HG03571 (cell line): Measurements from ENCODE around the gene NDUFAF2.
A peak's percentile ranks its signal among the peaks of the same experiment; 100 is the strongest.
"Not testable (repeated sequence)": the region's sequence is repeated elsewhere in the genome, so short reads cannot be mapped to it uniquely, and the experiment has no call there.

Source experiments
- ATAC-seq: cut with Tn5 transposase; IDR thresholded peaks from one replicate; pipeline ENCODE4 v1.9.1; 2021; ENCODE audit not compliant: unreplicated experiment

The NDUFAF2 gene, protein sequence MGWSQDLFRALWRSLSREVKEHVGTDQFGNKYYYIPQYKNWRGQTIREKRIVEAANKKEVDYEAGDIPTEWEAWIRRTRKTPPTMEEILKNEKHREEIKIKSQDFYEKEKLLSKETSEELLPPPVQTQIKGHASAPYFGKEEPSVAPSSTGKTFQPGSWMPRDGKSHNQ

DNA sequence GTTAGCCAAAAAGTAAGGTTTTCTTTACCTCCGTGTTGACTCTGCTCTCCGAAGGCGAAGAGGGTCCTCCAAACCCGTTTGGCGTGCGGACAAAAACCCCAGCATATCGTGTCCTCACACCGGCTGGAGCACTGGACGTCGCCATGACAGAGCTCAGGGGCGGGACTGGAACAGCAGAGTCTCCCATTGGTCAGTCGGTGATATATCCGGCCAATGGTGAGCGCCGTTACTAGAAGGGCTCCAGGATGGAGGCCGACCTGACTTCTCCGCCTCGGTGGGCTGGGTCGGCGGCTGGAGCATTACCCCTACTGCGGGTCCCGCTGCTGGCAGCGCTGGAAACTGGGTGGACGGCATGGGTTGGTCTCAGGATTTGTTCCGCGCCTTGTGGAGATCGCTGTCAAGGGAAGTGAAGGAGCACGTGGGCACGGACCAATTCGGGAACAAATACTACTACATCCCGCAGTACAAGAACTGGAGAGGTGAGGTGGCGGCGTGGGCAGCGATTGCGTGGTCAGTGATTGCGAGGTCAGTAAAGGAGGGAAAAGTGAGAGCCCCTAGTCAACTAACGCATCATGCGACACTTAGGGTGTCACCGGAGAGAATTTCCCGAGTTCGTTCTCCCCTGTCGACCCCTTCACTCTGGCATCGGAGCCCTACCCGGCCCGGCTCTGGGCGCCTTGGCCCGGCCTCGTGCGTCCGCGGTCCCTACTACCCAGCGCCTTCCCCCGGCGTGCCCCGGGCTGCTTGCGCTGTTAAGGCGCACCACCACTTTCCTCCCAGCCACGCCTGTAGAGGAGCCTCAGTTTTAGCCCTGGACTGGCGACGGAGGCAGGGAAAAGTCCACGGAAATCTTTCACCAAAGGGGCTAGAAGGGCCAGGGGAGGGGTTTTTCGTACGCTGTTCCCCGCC lies at the start of gene NDUFAF2, which contains the start of gene ERCC8:
TSS of gene NDUFAF2 (plus strand) at position 302 of the 909 bp plus-strand sequence. CDS start at position 353, 51 bp downstream.
TSS of gene ERCC8 (minus strand) at position 167 of the 909 bp plus-strand sequence. CDS start at position 105, 62 bp downstream.
- ATAC-seq, result peak; percentile 100

DNA sequence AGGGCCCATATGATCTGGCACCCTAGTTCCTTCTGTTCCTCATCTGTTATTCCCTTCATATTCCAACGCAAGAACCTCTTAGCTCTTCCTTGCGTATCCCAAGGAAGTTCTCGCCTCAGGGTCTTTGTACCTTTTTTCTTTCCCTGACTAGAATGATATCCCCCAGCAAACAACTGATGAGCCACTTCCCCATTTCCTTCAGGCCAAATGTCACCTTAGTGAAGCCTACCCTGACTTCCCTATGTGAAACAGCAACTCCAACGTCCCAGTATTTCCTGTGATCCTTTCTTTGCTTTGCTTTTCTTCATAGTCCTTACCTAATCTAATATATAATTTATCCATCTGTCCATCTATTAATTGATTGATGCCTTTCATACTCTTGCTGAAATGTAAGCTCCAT lies 48.0 kb upstream of the NDUFAF2 start:
- no peak for ATAC-seq

DNA sequence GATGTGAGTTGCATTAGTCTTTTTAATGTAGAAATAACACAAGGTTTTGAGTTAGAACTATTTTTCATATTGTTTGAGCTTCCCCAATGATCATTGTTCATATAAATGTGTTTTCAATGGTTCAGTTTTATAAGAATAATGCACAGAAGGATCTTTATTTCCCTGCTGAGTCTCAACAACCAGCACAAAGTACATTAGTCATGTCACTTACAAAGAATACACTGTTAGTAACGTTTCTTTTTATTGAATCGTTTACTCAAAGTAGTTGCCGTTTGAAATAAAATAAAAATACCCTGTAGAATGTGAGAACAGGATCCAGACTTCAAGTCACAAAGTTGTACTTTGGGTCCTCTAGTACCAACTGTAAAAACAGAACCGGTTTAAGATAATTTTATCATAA lies 41.6 kb upstream of the NDUFAF2 start:
- ATAC-seq, result no peak

DNA sequence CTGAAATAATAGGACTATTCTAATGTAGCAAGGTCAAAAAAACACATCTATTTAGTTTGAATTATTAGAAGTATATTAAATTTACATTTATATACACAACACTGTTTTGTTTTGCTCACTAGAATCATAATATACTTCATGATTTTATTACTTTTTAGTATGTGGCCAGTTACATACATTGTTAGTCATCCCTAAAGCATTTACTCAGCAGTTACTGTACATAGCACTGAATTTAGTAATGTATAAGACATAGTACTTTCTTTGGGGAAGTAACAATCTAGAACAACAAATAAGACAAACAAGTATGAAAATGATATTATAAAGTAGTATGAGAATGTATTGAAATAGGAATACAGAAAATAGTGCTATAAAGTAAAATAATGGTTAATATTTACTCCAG lies 28.4 kb upstream of the NDUFAF2 start:
- no peak for ATAC-seq

DNA sequence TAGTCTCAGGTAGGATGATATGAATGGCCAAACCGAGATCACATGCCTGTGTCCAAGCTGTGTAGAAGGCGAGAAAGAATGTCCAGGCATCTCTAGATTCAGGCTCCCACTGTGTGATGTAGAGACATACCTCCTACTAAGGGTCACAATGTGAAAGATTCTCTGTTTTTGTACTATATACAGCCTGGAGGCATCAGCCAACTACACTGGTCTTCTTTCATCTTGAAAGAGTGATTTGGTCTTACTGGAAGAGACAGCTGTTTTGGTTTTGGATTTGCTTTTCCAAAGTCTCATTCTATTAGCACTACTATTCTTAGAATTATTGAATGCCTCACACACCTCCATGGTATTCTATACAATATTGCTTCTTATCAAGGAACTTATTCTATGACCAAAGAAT lies 26.5 kb upstream of the NDUFAF2 start:
- no peak for ATAC-seq

DNA sequence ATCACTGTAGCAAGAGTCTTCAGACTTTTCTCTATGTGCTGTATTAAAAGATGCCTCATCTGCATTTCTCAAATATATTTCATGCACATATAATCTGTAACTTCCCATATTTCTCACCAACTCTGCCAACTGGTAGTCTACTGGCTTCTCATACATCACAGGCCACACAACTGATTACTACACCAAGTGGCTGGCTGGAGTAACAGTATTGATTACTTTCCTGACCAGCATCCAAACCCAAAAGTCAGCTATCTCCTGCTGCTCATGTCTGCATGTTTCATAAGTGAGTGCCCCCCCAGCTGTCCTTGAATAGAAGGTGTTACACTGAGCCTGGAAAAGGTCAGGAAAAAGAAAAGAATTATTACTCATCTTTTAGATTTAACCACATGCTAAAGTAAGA lies 17.6 kb upstream of the NDUFAF2 start:
- no peak for ATAC-seq

DNA sequence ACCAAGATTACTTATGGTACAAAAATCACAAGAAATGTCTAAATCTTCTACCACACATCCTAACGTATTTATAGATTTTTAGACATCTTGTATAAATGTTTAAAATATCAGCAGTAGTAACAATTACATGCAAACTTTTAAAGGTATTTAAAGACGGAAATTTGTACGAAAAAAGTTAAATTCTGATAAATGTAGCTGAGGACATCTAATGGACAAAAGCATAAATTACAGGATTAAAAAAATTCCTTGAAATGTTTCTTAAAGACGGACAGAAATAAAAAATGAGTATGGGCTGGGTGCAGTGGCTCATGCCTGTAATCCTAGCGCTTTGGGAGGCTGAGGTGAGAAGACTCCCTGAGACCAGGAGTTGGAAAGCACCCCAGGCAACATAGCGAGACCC lies 16.0 kb upstream of the NDUFAF2 start:
- no peak for ATAC-seq

DNA sequence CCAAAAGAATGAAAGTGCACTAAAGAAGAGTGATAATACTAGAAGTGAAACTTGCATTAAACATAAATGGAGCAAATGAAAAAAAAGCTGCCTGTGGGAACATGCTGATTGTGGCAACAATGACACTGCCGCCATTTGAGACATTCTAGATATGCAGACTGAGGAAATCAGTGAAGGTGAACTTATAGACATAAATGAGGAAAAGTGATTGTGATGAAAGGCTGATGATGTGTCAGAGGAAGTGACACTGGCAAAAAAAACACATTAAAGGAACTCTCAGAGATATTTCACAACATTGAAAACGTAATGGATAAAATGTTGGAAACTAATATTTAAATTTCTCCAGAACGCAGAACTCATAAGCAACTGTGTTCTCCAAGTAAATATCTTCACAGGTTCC lies 1.4 kb upstream of the NDUFAF2 start:
- ATAC-seq, result no peak

DNA sequence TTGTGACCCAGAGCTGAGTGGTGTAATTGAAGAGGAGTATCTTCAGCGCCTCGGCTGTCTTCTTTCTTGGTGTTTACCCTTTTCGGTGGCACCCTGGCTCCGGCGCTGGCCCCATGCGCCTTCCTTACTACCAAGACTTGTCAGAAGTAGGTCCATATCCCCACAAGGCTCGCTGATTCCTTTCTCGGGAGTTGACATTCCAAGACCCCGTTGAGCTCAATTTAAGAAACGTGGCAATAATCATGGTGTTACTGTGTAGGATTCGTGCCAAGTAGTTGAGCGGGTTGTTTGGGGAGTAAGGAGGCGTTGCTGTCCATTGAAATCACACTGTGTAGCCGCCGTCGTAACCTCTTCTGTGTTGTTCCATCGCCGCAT lies 795 bp downstream of the NDUFAF2 start:
- ATAC-seq, result peak; percentile 13

DNA sequence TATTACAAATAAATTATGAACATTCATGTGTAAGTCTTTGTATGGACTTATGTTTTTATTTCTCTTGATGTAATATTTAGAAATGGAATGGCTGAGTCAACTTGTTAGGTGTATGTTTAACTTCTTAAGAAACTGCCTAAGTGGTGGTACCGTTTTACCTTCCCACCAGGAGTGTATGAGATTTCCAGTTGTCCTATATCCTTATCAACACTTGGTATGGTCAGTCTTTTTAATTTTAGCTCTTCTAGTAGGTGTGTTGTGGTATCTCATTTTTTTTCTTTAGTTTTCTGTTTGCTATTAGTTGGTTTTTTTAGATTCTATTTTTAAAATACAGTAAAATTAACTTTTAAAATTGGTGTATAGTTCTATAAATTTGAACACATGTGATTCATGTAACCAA lies 3.7 kb downstream of the NDUFAF2 start:
- no peak for ATAC-seq

DNA sequence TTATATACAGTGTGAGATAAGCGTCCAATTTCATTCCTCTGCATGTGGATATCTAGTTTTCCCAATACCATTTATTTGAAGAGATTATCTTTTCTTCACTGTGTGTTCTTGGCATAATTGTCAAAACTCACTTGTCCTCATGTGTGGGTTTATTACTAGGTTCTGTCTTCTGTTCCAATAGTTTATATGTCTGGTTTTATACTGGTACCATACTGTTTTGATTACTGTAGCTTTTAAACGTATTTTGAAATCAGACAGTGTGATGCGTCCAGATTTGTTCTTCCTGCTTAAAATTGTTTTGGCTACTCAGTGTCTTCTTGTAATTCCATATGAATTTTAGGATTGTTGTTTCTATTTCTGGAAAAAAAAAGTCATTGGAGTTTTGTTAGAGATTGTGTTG lies 10.2 kb downstream of the NDUFAF2 start:
- ATAC-seq, result no peak

DNA sequence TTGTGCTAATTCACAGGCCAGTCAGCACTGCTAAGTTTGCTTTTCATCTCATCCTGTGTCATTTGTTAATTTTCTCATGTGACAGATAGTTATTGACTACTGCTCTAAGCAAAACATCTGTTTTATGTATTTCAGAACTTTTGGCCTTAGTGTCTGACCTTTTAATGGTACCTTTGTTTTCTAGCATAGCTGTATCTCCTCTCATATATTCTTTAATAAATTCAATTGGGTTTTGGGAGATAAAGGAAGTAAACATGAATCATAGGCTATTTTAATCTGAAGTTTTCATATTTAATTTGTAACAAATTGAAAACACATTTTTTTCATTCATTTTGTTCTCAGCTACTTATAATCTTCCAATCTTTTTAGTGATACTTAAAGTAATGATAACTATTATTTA lies 13.1 kb downstream of the NDUFAF2 start:
- no peak for ATAC-seq

DNA sequence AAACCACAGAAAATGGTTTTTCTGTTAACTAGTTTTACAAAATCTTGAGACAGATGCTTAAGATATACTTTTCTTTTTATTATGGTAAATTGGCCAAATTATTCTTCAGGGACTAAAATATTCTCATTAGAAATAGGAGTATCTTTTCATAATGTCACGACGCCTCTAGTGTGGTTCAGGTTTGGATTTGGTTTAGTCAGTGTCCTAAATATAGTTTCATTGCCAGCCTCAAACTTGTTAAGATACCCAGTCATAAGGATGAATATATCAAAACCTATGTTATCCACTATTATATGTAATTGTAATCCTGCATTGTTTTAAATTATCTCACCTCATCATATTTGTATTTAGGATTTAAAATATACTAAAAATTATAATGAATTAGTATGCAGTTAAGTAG lies 13.7 kb downstream of the NDUFAF2 start:
- ATAC-seq, result no peak

DNA sequence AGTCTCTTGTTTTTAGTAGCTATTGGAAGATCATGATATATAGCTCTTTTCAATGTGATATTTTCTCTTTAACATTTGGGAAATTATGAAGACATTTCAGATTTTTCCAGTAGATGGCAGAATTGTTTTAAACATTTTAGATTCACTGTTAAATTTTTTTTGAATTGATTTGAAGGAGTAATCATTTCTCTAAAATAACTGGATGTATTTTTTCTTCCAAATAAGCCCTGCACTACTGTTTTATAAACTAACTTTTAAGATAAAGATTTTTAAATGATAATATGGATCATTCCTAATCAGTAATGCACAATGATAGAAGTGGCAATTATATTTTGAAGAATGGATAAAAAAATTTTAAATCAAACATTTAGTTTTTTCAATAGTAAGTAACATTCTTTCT lies 14.2 kb downstream of the NDUFAF2 start:
- no peak for ATAC-seq

DNA sequence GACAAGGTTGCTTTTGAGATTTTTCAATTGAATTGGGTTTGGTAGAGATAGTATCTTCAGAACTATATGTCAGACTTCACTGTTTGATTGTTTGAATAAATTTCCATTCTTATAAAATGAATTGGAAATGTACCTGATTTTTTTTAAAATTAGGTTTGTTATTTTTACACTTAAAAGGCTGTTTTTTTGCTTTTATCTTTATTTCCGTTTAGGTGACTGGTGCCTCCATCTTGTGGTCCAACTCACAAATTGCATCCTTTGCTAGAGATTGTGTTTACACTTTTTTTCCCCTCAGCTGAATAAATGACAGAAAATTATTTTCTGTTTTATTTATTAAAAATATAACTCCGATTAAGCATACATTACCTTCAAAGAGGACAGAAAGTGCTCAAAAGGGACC lies 15.6 kb downstream of the NDUFAF2 start:
- ATAC-seq, result no peak

DNA sequence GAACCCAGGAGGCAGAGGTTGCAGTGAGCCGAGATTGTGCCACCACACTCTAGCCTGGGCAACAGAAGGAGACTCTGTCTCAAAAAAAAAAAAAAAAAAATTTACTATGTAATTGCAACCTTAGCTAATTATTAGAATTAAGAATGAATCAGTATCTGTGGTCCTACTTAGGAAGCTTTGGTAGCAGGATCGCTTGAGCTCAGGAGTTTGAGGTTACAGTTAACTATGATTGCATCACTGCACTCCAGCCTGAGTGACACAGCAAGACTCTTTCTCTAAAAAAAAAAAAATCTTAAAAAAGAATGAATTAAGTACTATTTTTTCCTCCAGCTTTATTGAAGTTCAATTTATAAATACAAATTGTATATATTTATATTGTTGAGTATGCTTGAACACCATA lies 16.7 kb downstream of the NDUFAF2 start:
- no peak for ATAC-seq

DNA sequence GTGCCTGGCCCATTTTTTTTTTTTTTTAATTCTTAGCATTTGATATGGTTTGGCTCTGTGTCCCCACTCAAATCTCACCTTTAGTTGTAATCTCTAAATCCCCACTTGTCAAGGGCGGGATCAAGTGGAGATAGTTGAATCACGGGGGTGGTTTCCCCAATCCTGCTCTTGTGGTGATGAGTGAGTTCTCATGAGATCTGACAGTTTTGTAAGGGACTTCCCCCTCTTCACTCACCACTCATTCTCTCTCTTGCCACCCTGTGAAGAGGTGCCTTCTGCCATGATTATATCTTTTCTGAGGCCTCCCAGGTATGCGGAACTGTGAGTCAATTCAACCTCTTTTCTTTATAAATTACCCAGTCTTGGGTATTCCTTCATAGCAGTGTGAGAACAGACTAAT lies 27.2 kb downstream of the NDUFAF2 start:
- no peak for ATAC-seq

DNA sequence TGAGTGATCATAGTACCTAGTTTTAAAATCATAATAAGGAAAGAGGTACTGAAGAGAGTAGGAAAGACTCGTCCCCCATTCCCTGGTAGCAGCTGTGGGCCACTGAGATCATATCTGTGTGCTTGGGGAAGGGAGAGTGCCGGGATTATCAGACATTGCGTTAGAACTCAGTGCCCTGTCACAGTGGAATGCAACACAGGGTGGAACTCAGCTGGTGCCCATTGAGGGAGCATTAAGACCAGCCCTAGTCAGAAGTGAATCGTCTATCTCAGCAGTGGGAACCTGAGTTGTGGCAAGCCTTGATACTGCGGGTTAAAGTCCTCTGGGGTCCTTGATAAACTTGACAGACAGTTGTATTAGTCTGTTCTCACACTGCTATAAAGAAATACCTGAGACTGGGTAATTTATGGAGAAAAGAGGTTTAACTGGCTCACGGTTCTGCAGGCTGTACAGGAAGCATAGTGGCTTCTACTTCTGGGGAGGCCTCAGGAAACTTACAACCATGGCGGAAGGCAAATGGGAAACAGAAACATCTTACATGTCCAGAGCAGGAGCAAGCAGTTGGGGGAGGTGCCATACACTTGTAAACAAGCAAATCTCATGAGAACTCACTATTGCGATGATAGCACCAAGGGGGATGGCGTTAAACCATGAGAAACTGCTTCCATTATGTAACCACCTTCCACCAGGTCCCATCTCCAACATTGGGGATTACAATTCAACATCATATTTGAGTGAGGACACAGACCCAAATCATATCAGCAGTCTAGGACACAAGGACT lies 33.1 kb downstream of the NDUFAF2 start:
- no peak for ATAC-seq

DNA sequence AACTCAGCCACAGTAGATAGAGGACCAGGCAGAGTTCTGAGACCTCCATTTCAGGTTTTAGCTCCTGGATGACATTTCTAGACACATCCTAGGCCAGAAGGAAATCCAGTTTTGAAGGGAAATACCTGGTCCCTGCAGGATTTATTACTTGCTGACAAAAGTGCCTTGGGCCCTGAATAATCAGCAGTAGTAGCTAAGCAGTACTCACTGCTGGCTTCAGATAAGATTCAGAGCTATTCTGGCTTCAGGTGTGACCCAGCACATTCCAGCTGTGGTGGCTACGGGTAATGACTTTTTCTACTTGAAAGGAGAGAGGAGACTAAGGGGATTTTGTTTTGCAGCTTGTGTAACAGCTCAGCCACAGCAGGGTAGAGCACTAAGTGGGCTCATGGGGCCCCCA lies 34.0 kb downstream of the NDUFAF2 start:
- no peak for ATAC-seq

DNA sequence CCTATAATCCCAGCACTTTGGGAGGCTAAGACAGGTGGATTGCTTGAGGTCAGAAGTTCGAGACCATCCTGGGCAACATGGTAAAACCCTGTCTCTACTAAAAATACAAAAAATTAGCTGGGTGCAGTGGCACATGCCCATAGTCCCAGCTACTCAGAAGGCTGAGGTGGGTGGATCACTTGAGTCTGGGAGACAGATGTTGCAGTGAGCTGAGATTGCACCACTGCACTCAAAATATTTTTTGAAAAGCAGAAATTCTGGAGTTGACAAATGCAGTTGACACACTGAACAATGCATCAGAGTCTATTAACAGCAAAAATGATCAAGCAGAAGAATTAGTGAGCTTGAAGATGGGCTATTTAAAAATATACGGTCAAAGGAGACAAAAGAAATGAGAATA lies 35.5 kb downstream of the NDUFAF2 start:
- no peak for ATAC-seq

DNA sequence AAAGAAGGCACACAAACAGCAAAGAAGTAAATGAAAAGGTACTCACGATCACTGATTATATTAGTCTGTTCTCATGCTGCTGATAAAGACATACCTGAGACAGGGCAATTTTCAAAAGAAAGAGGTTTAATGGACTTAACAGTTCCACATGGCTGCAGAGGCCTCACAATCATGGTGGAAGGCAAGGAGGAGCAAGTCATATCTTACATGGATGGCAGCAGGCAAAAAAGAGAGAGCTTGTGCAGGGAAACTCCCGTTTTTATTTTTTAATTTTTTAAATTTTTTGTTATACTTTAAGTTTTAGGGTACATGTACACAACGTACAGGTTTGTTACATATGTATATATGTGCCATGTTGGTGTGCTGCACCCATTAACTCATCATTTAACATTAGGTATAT lies 37.1 kb downstream of the NDUFAF2 start:
- ATAC-seq, result not testable (repeated sequence)

DNA sequence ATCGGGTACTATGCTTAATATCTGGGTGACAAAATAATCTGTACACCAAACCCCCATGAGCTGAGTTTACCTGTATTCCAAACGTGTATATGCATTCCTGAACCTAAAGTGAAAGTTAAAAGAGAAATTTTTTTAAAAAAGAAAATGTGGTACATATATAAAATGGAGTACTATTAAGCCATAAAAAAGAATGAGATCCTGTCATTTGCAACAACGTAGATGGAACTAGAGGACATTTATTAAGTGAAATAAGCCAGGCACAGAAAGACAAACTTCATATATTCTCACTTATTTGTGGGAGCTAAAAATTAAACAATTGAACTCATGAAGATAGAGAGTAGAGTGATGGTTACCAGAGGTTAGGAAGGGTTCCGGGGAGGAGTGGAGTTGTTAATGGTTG lies 44.8 kb downstream of the NDUFAF2 start:
- no peak for ATAC-seq
